GM19328 (cell line): Measurements from ENCODE around the gene OTULIN.

Experiments used
- ATAC-seq: cut with Tn5 transposase; IDR thresholded peaks from one replicate; pipeline ENCODE4 v1.9.1; 2021; ENCODE audit warnings: mild to moderate bottlenecking, moderate library complexity; ENCODE audit not compliant: unreplicated experiment

OTULIN gene

GRCh38 chr5:14664270-14665100 is at the start of gene OTULIN:
TSS of gene OTULIN (plus strand) at chr5:14664718. CDS start at chr5:14664826, 108 bp downstream.
- peak; percentile 69 for ATAC-seq

- ATAC-seq, result no peak
Measured at GRCh38 chr5:14615365-14615764, 49.2 kb upstream of the OTULIN start.

DNA sequence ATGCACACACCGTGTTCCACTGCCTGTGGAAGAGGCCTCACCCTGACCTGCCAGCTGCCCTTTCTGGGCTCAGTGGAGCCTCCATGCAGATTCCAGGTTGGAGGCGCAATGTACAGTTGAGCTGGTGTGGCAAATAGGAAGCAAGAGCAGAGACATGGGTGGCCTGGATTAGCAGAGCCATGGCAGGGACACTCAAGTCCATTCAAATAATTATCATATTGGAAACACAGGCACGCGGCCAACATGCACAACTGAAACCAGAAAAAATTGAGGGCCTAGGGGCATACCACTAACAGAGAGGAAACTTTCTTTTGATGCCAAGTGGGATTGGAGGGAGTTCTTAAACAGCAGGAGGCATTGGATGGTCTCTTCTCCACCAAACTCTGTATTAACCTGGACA is 47.1 kb upstream of the OTULIN start:
- ATAC-seq, result no peak

DNA sequence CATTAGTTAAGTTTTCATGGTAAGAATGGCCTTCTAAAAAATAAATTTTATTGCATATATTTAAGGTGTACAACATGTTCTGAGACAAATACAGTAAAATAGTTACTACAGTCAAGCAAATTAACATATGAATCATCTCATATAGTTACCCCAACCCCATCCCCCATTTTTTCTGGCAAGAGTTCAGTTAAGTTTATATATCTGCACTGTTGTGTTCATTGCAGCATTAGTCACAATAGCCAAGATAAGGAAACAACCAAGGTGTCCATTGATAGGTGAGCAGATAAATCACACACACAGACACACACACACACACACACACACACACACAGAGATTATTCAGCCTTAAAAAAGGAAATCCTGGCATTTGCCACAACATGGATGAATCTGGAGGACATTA is 37.2 kb upstream of the OTULIN start:
- ATAC-seq, result no peak

DNA sequence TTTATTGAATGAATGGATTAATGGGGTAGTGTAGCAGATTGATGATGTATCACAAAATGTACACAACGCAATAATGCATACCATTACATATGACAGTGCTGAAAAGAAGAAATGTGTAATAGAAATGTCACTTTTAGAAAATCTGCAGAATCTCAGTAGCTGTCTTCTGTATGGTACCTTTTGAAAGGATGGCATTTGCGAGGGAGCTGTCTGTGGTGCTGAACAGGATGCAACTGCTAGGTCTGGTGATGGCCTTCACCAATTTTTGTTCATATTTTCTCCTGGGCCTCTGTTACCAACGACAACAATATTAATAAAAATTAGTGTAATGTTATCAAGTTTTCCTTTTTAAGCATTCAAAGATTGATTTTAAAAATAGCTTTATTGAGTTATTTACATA is 36.2 kb upstream of the OTULIN start:
- no peak for ATAC-seq

GRCh38 chr5:14630671-14631070 is 33.8 kb upstream of the OTULIN start:
- no peak for ATAC-seq

GRCh38 chr5:14635656-14636055 is 28.9 kb upstream of the OTULIN start:
- ATAC-seq, result no peak

GRCh38 chr5:14640765-14641164 is 23.8 kb upstream of the OTULIN start:
- no peak for ATAC-seq

GRCh38 chr5:14644623-14645237 is 19.8 kb upstream of the OTULIN start:
- no peak for ATAC-seq

- no peak for ATAC-seq
Measured at GRCh38 chr5:14650052-14650451, 14.5 kb upstream of the OTULIN start.

- no peak for ATAC-seq
Measured at GRCh38 chr5:14655146-14655741, 9.3 kb upstream of the OTULIN start.

DNA sequence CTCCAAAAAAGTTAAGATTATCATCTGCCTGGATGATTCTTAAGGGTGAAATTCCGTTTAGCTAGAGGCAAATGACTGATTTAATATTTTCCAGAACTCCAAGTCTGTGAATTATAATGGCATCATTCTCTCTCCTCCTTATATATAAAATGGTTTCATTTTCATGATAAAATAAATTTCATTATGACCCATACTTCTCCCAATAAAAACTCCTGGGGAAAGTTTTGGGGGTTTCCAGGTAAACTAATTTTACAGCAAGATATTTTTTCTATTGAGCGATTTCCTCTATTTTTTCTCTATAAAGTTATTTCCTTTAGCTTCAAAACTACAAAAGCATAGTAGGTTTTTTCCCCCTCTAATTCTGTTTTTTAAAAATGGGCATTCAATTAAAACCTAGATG is 7.6 kb upstream of the OTULIN start:
- ATAC-seq, result no peak

- no peak for ATAC-seq
Measured at GRCh38 chr5:14659821-14660607, 4.5 kb upstream of the OTULIN start.

GRCh38 chr5:14660833-14661232 is 3.7 kb upstream of the OTULIN start:
- no peak for ATAC-seq

DNA sequence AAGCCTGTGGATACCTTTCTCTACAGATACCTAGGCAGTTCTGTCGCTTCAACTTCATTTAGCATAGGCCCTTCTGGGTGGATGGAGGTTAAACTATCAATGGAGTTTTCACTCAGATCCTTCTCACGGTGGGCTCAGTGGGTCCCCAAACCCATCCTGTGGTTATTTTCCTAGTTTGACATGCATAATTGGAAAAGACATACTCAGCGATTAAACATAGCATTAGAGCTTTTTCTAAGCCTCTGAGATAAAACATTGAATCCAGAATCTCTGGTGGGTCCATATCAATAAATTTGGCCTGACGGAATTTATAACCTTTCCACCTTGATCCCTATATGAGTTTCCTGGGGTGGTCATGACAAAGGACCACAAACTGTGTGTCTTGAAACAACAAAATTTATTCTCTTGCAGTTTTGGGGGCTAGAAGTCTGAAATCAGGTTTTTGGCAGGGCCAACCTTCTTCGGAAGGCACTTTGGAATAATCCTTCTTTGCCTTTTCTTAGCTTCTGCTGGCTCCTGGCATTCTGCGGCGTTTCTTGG is 1.7 kb upstream of the OTULIN start:
- no peak for ATAC-seq

DNA sequence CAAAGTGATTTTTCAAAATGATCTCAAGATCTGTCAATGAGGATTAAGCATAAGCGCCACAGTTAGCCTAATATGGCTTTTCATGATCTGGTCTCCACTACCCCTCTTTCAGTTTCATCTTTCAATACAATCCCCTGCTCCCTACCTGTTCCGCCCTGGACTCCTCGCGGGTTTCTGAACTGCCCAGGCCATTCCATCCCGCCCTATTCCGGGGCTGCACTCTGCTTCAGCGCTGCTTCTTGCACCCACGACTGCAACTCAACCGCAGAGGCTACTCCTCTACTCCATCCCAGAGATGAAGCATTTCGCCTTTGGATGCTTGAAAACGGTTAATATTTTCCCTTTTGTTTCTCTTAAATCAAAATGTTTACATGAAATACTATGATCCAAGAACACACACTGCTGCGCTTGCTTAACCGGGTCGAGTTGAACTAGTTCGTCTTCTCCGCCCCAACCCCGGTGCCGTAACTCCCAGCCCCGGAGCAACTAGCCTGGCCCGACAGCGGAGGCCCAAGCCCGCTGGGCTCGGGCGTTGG is 716 bp upstream of the OTULIN start:
- no peak for ATAC-seq

GRCh38 chr5:14665101-14665822 is 744 bp downstream of the OTULIN start:
- ATAC-seq, result no peak

- peak; percentile 36 for ATAC-seq
Measured at GRCh38 chr5:14665949-14666348, 1.4 kb downstream of the OTULIN start.

- ATAC-seq, result no peak
Measured at GRCh38 chr5:14666357-14666756, 1.8 kb downstream of the OTULIN start.

DNA sequence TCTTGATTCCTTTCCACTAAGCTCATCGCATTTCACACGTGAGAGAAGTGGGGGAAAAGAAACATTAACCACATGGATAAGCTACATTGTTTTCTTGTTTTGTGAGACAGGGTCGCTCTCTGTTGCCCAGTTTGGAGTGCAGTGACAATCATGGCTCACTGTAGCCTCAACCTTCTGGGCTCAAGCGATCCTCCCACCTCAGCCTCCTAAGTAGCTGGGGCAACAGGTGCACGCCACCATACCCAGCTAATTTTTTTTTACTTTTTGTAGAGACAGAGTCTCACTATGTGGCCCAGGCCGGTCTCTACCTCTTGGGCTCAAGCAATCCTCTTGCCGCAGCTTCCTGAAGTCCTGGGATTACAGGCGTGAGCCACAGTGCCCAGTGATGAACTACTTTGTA is 2.8 kb downstream of the OTULIN start:
- no peak for ATAC-seq
